Peyer's patch (tissue), 4 donors: ENCODE data around the gene SCYL1. TPM values are rescaled to one million over a fixed set of nuclear protein-coding genes. Genes with fewer than 3 reads are reported as not detected.
"Not testable (repeated sequence)": the region's sequence is repeated elsewhere in the genome, so short reads cannot be mapped to it uniquely, and the experiment has no call there.

Experiments used
- DNase-seq, 3 donors: peaks; one replicate each; pipeline ENCODE4 v3.0.0-alpha.2; 2017 to 2019
- H3K27ac ChIP-seq, 4 donors: fragments of 200-600 bp; sonication (generic); one replicate each; pipeline ENCODE4 v1.5.1; 2016 to 2019
- H3K27me3 ChIP-seq, 2 donors: fragments of 200-600 bp; sonication (generic); one replicate each; pipeline ENCODE4 v1.5.1; 2019
- H3K36me3 ChIP-seq, 3 donors: fragments of 200-600 bp; sonication (generic); one replicate each; pipeline ENCODE4 v1.5.1; 2016 to 2019
- H3K4me1 ChIP-seq, 4 donors: fragments of 200-600 bp; sonication (generic); one replicate each; pipeline ENCODE4 v1.5.1; 2016 to 2019
- H3K4me3 ChIP-seq, 4 donors: fragments of 200-600 bp; sonication (generic); 1 replicate in 3 of 4; 2 replicates in 1 of 4; pipeline ENCODE4 v1.5.1; 2016 to 2019; ENCODE audit warnings: mild to moderate bottlenecking in 1 of 4
- H3K9me3 ChIP-seq, 4 donors: fragments of 200-600 bp; sonication (generic); one replicate each; pipeline ENCODE4 v1.5.1; 2016 to 2019; ENCODE audit warnings: mild to moderate bottlenecking in 1 of 4
- CTCF ChIP-seq, 6 experiments: fragments of 450-650 bp in 4 of 6; fragments of 200-600 bp in 2 of 6; sonication (generic) in 1 of 6; IDR thresholded peaks; one replicate each; pipeline ENCODE4 v1.5.1; 2017 to 2019; ENCODE audit warnings: antibody characterized with exemption in 6 of 6, mild to moderate bottlenecking in 3 of 6, moderate library complexity in 1 of 6
- POLR2A ChIP-seq, 2 donors: fragments of 450-650 bp; IDR thresholded peaks; one replicate each; pipeline ENCODE4 v1.5.1; 2017; ENCODE audit warnings: antibody characterized with exemption in 2 of 2, mild to moderate bottlenecking in 2 of 2, moderate library complexity in 2 of 2
- total RNA-seq, 4 donors: library from RNA; depleted of rRNA; stranded (reverse); fragments of >200 nt; gene quantifications; one replicate each; pipeline ENCODE4 v1.1.0, GENCODE V29; 2016

Gene SCYL1
- total RNA-seq, 4 donors from 2014 or later, result 73.4 to 88.1 (median 79.0) TPM

DNA sequence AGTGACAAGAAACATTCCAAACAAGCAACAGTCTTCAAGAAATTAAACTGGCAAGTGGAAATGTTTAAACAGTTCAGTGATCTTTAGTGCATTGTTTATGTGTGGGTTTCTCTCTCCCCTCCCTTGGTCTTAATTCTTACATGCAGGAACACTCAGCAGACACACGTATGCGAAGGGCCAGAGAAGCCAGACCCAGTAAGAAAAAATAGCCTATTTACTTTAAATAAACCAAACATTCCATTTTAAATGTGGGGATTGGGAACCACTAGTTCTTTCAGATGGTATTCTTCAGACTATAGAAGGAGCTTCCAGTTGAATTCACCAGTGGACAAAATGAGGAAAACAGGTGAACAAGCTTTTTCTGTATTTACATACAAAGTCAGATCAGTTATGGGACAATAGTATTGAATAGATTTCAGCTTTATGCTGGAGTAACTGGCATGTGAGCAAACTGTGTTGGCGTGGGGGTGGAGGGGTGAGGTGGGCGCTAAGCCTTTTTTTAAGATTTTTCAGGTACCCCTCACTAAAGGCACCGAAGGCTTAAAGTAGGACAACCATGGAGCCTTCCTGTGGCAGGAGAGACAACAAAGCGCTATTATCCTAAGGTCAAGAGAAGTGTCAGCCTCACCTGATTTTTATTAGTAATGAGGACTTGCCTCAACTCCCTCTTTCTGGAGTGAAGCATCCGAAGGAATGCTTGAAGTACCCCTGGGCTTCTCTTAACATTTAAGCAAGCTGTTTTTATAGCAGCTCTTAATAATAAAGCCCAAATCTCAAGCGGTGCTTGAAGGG, 20.0 kb upstream of the SCYL1 start:
- peak in 1 of 3 donors; percentile 36 for DNase-seq
- peak overlapping the region; percentile 72 to 99 (median 94) for H3K27ac ChIP-seq
- peak overlapping the region; percentile 67 to 84 (median 80) for H3K4me3 ChIP-seq
- H3K36me3 ChIP-seq, result peaks cover 0 to 59% (median 0%) of the 10 kb centered on the region in 3 donors
- H3K27me3 ChIP-seq, result no peaks in the 10 kb centered on the region
- H3K9me3 ChIP-seq, result no peaks in the 10 kb centered on the region
- TF ChIP-seq POLR2A (IDR thresholded peaks at IDR 0.05), result peak in 1 of 2 donors; percentile 19
- TF ChIP-seq CTCF (IDR thresholded peaks at IDR 0.05), result no peak
- H3K4me1 ChIP-seq, result peaks cover 0 to 40% (median 29%) of the 10 kb centered on the region in 4 donors

GRCh38 chr11:65505466-65506289, 19.2 kb upstream of the SCYL1 start:
- Histone ChIP-seq H3K27me3 (no peaks in the 10 kb centered on the region), H3K4me1 (peaks cover 0 to 40% (median 29%) of the 10 kb centered on the region in 4 donors), H3K9me3 (no peaks in the 10 kb centered on the region), H3K27ac (peak overlapping the region; percentile 72 to 99 (median 94)), H3K4me3 (peak overlapping the region; percentile 67 to 84 (median 80)), H3K36me3 (peaks cover 0 to 59% (median 0%) of the 10 kb centered on the region in 3 donors)
- no peak for DNase-seq
- TF ChIP-seq CTCF (IDR thresholded peaks at IDR 0.05) (peak in 1 of 6 experiments; percentile 1), POLR2A (IDR thresholded peaks at IDR 0.05) (peak; percentile 26 to 34)

- Histone ChIP-seq H3K36me3 (peaks cover 0 to 52% (median 0%) of the 10 kb centered on the region in 3 donors), H3K4me3 (peak overlapping the region in 3 of 4 donors; percentile 67 to 81 (median 79)), H3K27ac (peak overlapping the region; percentile 72 to 99 (median 94)), H3K4me1 (peaks cover 0 to 40% (median 29%) of the 10 kb centered on the region in 4 donors), H3K27me3 (no peaks in the 10 kb centered on the region), H3K9me3 (no peaks in the 10 kb centered on the region)
- no peak for DNase-seq
- TF ChIP-seq CTCF (IDR thresholded peaks at IDR 0.05) (no peak), POLR2A (IDR thresholded peaks at IDR 0.05) (no peak)
These were observed 18.6 kb upstream of the SCYL1 start for GRCh38 chr11:65506290-65506771.

DNA sequence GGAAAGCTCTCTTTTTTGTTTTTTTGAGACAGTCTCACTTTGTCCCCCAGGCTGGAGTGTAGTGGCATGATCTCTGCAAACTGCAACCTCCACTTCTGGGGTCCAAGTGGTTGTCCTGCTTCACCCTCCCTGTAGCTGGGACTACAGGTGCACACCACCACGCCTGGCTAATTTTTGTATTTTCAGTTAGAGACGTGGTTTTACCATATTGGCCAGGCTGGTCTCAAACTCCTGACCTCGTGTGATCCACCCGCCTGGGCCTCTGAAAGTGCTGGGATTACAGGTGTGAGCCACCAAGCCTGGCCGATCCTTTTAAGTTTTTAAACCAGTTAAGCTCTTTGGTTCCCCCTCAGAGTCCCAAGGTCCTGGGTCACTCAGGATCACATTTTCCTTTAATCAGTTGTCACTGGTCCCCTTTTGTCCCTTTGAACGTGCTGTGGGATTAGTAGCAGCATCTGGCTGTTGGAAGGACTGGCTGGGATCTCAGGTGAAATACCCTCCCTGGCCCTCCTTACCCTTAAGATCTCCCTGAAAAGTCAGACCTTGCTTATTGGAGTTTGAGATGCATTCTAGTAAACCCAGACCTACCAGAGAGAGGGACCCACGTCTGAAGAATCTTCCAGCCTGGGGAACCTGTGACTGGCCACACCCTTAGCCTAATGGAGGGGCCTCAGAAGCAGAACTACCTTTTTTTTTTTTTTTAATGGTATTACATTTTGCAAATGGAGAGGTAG, 17.9 kb upstream of the SCYL1 start:
- H3K27me3 ChIP-seq, result no peaks in the 10 kb centered on the region
- peaks cover 0 to 40% (median 29%) of the 10 kb centered on the region in 4 donors for H3K4me1 ChIP-seq
- peak in 2 of 3 donors; percentile 60 to 70 for DNase-seq
- no peaks in the 10 kb centered on the region for H3K9me3 ChIP-seq
- peak overlapping the region in 3 of 4 donors; percentile 41 to 81 (median 67) for H3K4me3 ChIP-seq
- peak overlapping the region; percentile 72 to 99 (median 94) for H3K27ac ChIP-seq
- peaks cover 0 to 46% (median 0%) of the 10 kb centered on the region in 3 donors for H3K36me3 ChIP-seq
- TF ChIP-seq CTCF (IDR thresholded peaks at IDR 0.05) (no peak), POLR2A (IDR thresholded peaks at IDR 0.05) (peak; percentile 13 to 43)

DNA sequence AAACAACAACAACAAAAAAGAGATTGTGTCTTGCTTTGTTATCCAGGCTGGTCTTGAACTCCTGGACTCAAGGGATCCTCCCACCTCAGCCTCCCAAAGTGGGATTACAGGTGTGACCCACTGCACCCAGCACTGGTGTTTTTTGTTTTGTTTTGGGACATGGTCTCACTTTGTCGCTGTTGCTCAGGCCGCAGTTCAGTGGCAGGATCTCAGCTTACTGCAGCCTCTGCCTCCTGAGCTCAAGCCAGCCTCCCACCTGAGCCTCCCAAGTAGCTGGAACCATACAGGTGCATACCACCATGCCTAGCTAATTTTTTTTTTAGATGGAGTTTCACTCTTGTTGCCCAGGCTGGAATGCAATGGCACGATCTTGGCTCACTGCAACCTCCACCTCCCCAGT, 12.6 kb upstream of the SCYL1 start:
- H3K4me1 ChIP-seq, H3K36me3 ChIP-seq, H3K4me3 ChIP-seq, H3K9me3 ChIP-seq, H3K27ac ChIP-seq, H3K27me3 ChIP-seq: not testable (repeated sequence)
- DNase-seq, result peak in 1 of 3 donors; percentile 15
